Left kidney (tissue), 2 donors: ENCODE data around the gene ABTB2. TPM values are rescaled to one million over a fixed set of nuclear protein-coding genes. Genes with fewer than 3 reads are reported as not detected.

ENCODE experiments used
- DNase-seq: peaks from one replicate; pipeline ENCODE4 v3.0.0-alpha.2; 2013
- polyA plus RNA-seq: library from polyadenylated mRNA; unstranded; fragments of 120-200 nt; gene quantifications from one replicate; pipeline ENCODE4 v1.2.1, GENCODE V29; 2013; ENCODE audit not compliant: insufficient read length

The ABTB2 gene
- polyA plus RNA-seq, 1 donor = 7.7 TPM

DNA sequence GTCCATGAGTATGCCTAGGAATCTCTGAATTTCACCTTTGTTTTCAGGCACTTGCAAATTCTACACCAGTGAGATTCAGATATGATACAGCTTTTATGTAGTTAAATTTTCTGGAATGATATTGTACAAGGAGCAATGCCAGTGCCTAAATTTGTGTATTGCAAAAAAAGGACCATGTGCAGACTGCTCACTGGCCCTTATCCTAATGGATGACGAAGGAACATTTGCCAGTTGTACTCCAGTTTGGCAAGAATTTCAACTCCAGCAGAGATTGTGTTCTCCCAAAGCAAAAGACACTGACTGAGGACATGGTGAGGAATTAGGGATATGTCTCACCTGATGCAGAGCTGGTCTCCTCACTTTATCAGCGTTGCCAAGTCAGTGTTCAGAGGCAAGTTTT, 243.8 kb downstream of the ABTB2 start:
- DNase-seq = no peak

DNA sequence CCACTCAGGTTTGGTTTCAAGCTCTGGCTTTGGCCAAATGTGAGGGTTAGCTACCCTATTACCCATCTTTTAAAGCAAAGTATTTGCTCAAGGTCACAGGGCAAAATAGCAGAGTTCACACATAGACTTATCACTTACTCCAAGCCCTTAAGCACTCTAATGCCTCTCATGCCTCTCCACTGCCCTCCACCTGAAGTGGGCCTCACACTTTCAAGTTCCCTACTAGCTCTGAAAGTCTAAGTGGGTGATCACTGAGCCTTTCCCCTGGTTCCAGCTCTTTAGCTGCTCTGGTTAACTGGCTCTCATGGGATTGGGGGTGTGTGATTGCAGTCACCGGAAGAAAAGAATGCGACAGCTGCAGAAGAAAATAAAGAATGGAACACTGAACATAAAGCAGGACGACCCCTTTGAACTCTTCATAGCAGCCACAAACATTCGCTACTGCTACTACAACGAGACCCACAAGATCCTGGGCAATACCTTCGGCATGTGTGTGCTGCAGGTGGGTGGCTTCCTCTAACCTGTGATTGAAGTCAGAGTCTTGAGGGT, 246.0 kb downstream of the ABTB2 start:
- DNase-seq = no peak

DNA sequence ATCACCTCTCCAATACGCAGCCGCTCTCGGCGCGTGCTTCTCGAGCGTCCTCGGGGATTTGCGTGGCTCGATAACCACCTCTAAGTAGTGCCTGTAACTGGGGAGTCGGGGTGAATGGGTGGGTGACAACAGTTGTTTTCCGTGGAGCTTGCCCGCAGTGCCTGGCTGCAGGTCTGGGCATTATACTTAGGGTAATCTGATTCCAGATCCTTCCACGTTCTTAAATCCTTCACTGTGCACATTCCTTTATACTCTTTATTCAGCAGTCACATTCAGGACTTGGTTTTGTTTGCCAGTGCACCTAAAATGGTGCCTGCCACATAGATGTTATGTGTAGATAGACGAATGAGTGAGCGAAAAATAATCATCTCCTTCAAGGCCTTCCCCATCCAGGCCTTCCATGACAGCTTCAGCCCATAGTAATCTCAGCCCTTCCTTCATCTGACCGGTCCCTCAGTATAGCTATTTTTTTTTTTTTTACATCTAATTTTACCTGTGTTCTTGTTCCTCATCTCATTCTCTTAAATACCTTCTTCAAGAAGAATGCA, 251.8 kb downstream of the ABTB2 start:
- peak; percentile 4 for DNase-seq

DNA sequence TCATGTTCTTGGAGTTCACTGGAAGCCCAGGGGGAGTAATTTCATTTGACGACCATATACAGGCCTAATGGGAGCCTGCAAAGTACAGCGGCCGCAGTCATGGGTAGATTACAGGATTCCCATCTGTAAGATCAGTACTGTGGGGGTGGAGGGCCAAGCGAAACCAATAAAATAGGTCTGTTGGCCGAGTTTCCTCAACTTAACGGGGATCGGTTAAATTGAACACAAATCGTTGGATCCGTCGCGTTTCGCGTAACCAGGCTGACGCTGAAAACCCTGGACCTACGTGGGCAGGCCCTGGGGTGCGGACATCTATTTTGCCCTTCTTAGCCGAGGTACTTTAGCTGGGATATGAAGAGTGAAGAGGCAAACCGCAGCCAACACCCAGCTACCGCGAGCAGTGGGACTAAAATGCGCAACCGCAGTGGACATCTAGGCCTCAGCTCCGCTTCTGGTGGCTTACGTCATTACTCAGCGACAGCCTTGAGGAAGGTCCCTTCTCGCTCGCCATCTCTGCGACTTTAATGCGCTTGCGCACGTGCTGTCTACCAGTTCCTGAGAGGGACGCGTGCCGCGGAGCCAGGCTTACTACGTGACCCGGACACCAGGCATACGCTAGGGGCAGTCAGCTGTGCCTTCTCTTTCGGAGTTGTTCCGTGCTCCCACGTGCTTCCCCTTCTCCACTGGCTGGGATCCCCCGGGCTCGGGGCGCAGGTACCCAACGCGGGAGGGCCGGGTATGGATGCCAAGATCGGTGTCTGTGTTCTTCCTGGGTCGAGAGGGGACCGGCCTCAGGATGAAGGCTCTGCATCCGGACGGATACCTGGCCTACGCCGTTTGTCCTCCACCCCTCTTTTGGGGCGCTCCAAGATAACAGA, 252.5 kb downstream of the ABTB2 start, which contains the start of gene NAT10:
Gene NAT10, plus strand, starts transcription at position 551 of the 878 bp plus-strand sequence. CDS start 2,597 bp downstream, outside the sequence.
- peak; percentile 98 for DNase-seq

DNA sequence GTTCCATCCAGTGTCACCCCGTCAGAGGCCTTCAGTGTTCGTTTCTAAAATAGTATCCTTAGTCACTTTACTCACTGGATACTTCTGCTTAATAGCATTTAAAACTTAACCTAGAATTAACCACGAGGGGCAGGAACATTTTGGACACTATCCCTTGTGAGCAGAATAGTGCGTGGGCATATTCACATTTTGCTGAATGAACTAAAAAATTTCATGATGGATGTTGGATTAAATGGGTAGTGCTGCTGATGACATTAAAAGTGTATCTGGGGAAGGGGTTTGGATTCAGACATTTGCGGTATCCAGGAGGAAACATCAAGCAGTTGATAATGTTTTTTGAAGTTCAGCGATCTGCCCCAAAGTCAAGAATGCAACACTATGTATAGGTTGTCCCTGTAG, 253.1 kb downstream of the ABTB2 start:
- DNase-seq = peak; percentile 1

Other genes starting within 250 kb of the ABTB2 start
- gene CAT, start 80.9 kb upstream of the ABTB2 start, polyA plus RNA-seq = 195 TPM
- gene ELF5, start 155.8 kb upstream of the ABTB2 start, polyA plus RNA-seq = 78.7 TPM